Suppressor macrophage treated with lipopolysaccharide for 4 hours (primary cell): ENCODE results near the gene PGAP3.
"Not testable (repeated sequence)": the region's sequence is repeated elsewhere in the genome, so short reads cannot be mapped to it uniquely, and the experiment has no call there.

Experiments
- DNase-seq: peaks from one replicate; pipeline ENCODE4 v3.0.0-alpha.2; 2020

The PGAP3 gene

GRCh38 chr17:39715375-39716072, 27.7 kb upstream of the PGAP3 start:
- no peak for DNase-seq

- no peak for DNase-seq
Measured at GRCh38 chr17:39714234-39714633, 26.4 kb upstream of the PGAP3 start.

GRCh38 chr17:39711851-39712250, 24.0 kb upstream of the PGAP3 start:
- DNase-seq = no peak

- not testable (repeated sequence) for DNase-seq
Measured at GRCh38 chr17:39711071-39711470, 23.2 kb upstream of the PGAP3 start.

- no peak for DNase-seq
Measured at GRCh38 chr17:39709998-39710964, 22.4 kb upstream of the PGAP3 start.

GRCh38 chr17:39709319-39709997, 21.6 kb upstream of the PGAP3 start:
- DNase-seq = no peak

GRCh38 chr17:39706921-39707337, 19.1 kb upstream of the PGAP3 start:
- DNase-seq = no peak

GRCh38 chr17:39706383-39706782, 18.5 kb upstream of the PGAP3 start:
- no peak for DNase-seq

GRCh38 chr17:39705786-39706348, 18.0 kb upstream of the PGAP3 start:
- DNase-seq = no peak

GRCh38 chr17:39704821-39705551, 17.1 kb upstream of the PGAP3 start:
- no peak for DNase-seq

GRCh38 chr17:39703913-39704312, 16.1 kb upstream of the PGAP3 start:
- DNase-seq = no peak

- DNase-seq = no peak
Measured at GRCh38 chr17:39702901-39703893, 15.3 kb upstream of the PGAP3 start.

GRCh38 chr17:39701784-39702422, 14.0 kb upstream of the PGAP3 start:
- DNase-seq = no peak

- DNase-seq = no peak
Measured at GRCh38 chr17:39701012-39701783, 13.3 kb upstream of the PGAP3 start.

GRCh38 chr17:39700148-39700987, 12.5 kb upstream of the PGAP3 start:
- DNase-seq = no peak

- no peak for DNase-seq
Measured at GRCh38 chr17:39699818-39700147, 11.9 kb upstream of the PGAP3 start, which contains the start of gene ERBB2. TSS of gene ERBB2 (plus strand) at chr17:39700064. CDS start at chr17:39700239, 175 bp downstream.

- not testable (repeated sequence) for DNase-seq
Measured at GRCh38 chr17:39699157-39699817, 11.4 kb upstream of the PGAP3 start.

GRCh38 chr17:39697961-39698360, 10.1 kb upstream of the PGAP3 start:
- DNase-seq = no peak
